NCI-H1930 (cell line): Measurements from ENCODE around the gene TMTC3.
A peak's percentile ranks its signal among the peaks of the same experiment; 100 is the strongest.
"Not testable (repeated sequence)": the region's sequence is repeated elsewhere in the genome, so short reads cannot be mapped to it uniquely, and the experiment has no call there.

Experiments
- DNase-seq, 2 experiments: peaks; one replicate each; lab custom pipeline; 2025; lab: John Stamatoyannopoulos, UW

TMTC3 gene

DNA sequence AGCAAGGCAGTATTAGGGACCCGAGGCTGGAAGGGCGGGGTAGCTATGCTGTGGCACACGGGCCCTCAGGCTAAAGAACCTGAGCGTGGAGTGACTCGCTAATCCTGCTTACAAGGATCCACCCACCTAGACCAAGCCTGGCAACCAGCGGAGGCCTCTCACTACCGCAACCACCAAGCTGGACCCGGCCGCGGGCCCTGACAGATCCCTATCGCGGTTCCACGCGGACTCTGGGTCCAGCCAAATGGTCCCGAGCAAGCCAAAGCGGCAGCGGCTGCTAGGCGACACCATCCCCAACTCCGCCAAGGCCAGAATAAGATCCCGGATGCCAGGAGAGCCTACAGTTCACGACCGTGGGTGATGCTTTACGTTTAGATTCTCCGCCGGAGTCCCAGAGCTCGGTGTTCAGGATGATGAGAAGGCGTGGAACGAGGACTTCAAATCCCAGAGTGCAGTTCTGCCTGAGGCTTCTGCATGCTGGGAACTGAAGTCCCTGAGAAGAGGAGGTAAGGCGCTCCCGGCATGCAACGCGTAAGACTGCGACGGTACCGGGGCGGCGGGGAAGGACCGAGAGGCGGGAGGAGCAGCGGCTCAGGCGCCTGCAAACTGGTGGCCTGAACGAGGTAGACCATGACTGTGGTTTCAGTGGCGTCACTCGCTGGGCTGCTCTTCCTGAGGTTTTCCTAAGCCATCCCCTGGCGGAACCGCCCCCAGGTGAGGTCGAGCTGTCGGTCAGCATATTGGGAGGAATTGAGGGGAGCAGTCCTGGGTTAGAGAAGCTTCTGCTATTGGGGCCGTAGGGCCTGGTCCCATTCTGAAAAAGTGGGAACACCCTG is at the start of gene TMTC3, which contains the start of gene CEP290:
TSS of gene TMTC3 (plus strand) at position 534 of the 836 bp plus-strand sequence. CDS start 6,009 bp downstream, outside the sequence.
TSS of gene CEP290 (minus strand) at position 315 of the 836 bp plus-strand sequence. CDS start 781 bp downstream, outside the sequence.
- peak; percentile 96 to 97 for DNase-seq

- DNase-seq = no peak
Measured at GRCh38 chr12:88092771-88093170, 49.3 kb upstream of the TMTC3 start.

DNA sequence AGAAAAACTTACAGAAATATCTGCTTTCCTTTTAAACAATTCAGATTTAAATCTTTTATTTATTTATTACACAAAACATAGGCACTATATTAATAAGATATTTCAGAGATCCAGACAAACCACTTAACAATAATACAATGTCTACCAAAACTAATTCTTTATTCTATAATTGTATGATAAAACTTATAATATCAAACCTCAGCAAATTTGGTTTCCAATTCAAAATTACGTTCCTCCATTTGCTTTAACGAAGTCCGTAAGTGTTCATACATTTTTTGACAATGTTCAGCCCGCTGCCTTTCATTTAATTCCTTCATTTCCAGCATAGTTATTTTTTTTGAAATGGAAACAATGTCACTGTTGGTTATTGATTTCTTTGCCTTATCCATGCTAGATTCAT is 48.5 kb upstream of the TMTC3 start:
- DNase-seq = no peak

GRCh38 chr12:88108021-88108420 is 34.1 kb upstream of the TMTC3 start:
- DNase-seq = no peak

- DNase-seq = peak in 1 of 2 experiments; percentile 5
Measured at GRCh38 chr12:88111074-88111652, 30.9 kb upstream of the TMTC3 start.

- no peak for DNase-seq
Measured at GRCh38 chr12:88113871-88114270, 28.2 kb upstream of the TMTC3 start.

- no peak for DNase-seq
Measured at GRCh38 chr12:88122666-88123065, 19.4 kb upstream of the TMTC3 start.

- DNase-seq = no peak
Measured at GRCh38 chr12:88127099-88127498, 15.0 kb upstream of the TMTC3 start.

DNA sequence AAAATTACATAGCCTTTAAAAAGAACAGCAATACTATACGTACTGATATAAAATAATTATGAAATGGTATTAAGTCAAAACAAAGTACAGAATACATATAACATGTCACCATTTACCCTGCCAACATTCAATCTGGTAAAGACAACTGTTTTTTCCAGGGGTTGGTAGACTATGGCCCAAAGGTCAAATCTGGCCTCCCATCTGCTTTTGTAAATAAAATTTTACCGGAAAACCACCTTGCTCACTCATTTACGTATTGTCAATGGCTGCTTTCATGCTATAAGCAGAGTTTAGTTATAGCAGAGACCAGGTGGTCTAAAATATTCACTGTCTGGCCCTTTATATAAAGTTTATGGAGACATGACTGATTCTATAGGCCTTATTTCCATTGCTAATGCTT is 14.3 kb upstream of the TMTC3 start:
- no peak for DNase-seq

DNA sequence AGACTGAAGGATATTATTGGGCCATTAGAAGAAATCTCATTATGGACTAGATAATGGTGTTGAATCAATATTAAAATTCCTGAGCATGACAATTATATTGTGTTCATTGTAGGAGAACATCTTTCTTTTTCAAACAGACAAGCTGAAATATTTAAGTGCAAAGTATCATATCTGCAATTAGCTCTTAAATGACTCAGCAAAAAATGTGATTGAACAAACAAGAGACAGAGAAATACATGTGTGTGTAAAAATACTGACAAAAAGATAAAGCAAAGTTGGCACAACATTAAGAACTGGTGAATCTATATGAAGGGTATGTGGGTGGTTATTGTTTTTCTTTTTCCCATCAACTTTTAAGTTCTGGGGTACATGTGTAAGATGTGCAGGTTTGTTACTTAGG is 9.7 kb upstream of the TMTC3 start:
- DNase-seq = no peak

- DNase-seq = not testable (repeated sequence)
Measured at GRCh38 chr12:88133181-88133580, 8.9 kb upstream of the TMTC3 start.

DNA sequence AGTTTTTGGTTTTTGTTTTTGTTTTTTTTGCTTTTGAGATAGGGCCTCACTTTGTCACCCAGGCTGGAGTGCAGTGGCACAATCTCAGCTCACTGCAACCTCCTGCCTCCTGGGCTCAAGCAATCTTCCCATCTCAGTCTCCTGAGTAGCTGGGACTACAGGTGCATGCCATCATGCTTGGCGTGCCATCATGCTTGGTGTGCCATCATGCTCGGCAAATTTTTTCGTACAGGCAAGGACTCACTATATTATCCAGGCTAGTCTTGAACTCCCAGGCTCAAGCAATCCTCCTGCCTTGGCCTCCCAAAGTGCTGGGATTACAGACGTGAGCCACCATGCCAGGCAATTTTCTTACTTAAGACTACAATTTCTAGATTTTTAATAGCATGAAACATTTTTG is 2.4 kb upstream of the TMTC3 start:
- DNase-seq = not testable (repeated sequence)

DNA sequence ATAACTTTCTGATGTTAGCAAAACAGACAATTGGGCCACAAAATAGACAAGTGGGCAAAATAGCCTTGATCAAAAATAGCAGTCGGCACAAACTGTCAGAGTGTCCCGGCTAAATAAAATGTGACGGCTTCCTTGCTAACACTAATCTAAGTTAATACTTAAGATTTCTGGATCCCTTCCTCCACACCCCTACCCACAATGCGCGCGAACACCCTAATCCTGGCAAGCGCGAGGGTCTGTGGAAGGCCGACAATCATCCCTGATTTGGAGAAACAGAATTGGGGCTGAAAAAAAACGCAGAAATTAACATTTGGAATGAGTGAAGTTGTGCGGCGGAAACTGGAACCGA is 708 bp upstream of the TMTC3 start:
- no peak for DNase-seq

GRCh38 chr12:88142610-88142991 is 494 bp downstream of the TMTC3 start:
- DNase-seq = no peak

DNA sequence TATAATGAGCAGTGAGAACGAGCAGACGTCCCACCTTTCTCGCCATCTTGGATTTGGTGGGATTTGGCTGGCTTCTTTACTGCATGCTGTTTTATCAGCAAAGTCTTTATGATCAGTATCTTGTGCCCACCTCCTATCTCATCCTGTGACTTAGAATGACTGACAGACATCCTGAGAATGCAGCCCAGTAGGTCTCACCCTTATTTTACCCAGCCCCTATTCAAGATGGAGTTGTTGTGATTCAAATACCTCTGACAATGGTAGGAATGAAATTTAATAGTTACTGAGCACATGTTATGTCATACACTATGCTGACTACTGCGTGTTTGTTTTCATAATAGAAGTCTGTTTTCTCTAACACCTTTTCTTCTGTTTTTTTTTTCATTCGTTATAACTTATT is 1.9 kb downstream of the TMTC3 start:
- DNase-seq = no peak

DNA sequence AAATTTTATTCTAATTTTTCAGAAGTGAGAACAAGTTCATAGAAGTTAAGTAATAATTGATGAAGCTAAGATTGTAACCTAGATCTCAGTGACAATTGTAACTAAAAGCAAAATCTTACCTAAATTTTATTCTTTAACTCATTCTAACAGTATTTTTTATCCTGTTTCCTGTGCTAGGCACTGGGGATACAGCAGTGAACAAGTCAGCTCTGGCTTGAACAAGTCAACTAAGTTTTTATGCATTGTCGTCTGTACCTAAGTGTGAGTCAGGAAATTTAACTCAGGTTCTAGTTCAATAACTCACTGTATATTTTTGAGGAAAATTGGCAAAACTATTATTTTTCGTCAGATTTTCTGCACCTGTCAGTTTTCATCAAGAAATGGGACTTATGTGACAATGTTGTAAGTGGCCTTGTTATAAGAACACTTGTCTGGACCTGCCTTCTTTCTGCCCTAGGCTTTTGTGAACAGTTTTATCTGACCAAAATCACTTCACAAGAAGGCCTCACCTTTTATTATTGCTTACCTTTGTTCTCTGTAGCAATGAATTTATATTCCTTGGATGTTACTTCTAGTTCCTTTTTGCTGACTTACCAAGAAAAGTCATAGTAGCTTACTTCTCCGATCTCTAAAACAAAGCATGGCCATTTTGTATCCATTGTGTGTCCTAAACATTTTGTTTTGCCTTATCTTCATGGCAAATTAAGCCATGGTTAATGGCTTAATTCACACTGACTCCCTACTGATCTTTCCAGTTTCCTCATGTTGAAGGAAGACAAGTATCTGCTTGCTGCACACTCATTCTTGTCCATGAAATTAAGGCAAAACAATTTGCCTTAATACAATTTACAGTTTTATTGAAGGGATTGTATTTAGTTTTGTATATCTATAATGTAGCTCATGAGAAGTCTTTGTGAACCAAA is 2.7 kb downstream of the TMTC3 start:
- no peak for DNase-seq

DNA sequence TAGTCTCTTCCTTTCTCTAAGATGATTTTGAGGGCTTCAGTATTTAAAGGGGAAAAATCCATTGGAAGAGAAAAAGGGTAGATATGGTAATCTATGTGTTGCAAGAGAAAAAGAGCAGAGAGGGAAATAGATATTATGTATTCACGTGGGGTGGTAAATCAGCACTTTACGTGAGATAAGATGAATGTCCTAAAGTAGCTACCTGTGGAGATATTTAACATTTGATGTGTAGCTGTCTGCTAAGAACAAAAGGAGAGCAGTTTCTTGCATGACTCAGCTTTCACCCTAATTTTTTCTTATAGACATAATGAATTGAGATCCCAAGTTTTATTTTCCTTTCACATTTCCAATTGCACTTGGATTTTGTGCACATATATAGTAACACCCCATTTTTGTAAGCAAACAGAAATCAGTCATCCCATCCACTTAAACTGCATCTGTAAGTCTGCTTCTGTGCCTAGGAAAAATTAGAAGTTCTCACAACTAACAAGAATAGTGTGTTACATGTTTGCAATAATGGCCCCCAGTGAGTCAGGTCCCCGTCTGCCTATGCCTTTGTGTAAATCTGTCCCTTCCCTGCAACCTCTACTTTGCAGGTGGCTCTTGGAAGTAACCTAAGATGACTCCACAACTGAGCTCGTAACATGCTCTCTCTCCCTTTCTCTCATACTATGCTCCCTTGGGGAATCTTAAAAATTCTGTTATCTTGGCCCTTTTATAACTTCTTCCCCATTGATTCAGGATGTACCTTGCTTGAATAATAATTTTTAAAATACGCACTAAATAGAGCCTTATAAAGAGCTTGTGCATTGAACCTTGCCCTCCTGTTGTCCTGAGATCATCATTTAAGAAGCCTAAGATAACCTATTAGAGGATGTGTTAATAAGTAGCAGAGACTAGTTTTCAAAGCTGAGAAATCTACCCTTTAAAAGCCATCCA is 3.7 kb downstream of the TMTC3 start:
- no peak for DNase-seq

GRCh38 chr12:88150063-88150462 is 8.0 kb downstream of the TMTC3 start:
- no peak for DNase-seq

DNA sequence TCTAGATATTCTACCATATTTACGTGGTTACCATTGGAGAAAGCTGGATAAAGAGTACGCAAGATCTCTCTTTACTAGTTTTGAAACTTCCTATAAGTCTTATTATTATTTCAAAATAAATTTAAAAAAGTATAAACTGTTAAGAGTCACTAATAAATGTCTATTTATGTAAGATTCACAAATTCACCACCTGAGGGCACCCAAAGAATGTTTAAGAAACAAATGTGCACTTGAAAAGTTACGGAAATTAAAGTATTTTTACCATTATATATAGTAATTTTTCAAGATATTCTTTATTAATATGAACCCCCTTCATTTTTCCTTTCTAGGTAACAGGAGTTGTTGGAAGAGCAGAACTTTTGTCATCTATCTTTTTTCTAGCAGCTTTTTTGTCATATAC is 11.9 kb downstream of the TMTC3 start:
- no peak for DNase-seq

- no peak for DNase-seq
Measured at GRCh38 chr12:88156075-88156654, 14.1 kb downstream of the TMTC3 start.

DNA sequence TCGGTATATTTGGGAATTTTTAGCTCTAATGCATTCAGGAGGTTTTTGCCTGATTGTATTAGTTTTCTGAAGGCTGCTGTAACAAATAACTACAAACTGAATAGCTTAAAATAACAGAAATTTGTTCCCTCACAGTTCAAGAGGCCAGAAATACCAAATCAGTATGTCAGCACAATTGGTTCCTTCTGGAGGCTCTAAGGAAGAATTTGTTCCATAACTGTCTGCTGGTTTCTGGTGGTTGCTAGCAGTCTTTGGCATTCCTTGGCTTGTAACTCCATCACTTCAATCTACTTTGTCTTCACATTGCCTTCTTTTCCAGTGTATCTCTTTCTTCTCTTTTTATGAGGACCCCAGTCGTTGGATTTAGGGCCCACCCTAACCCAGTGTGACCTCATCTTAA is 21.3 kb downstream of the TMTC3 start:
- DNase-seq = no peak
